GM12892 (cell line): ENCODE data around the gene ENDOD1.

Experiments
- POLR2A ChIP-seq: IDR thresholded peaks from 2 replicates; pipeline ENCODE4 v1.6.1; 2011; ENCODE audit warnings: low read depth, low read length, control low read depth
- POLR2AphosphoS5 ChIP-seq: IDR thresholded peaks from 2 replicates; pipeline ENCODE4 v1.6.1; 2011; ENCODE audit warnings: low read depth, low read length, control low read depth

- no peak for TF ChIP-seq POLR2A
- no peak for TF ChIP-seq POLR2AphosphoS5
Observed at GRCh38 chr11:95076416-95076815, 13.2 kb upstream of the ENDOD1 start.
